Colonic mucosa (tissue), 4 donors: ENCODE results near the gene C6orf52. TPM values are rescaled to one million over a fixed set of nuclear protein-coding genes. Genes with fewer than 3 reads are reported as not detected.

Experiments
- DNase-seq: peaks from one replicate; pipeline ENCODE4 v3.0.0-alpha.2; 2020
- H3K27ac ChIP-seq: fragments of 200-600 bp; one replicate; pipeline ENCODE4 v1.8.0; 2021
- H3K27me3 ChIP-seq: fragments of 200-600 bp; one replicate; pipeline ENCODE4 v1.8.0; 2021
- H3K36me3 ChIP-seq: fragments of 200-600 bp; one replicate; pipeline ENCODE4 v1.8.0; 2021
- H3K4me1 ChIP-seq: fragments of 200-600 bp; one replicate; pipeline ENCODE4 v1.8.0; 2021; ENCODE audit warnings: mild to moderate bottlenecking
- H3K4me3 ChIP-seq: fragments of 200-600 bp; one replicate; pipeline ENCODE4 v1.8.0; 2021
- H3K9ac ChIP-seq, 2 donors: one replicate each; pipeline ENCODE4 v1.7.0; 2013; ENCODE audit warnings: control low read depth in 2 of 2, low read depth in 2 of 2, low read length in 2 of 2
- H3K9me3 ChIP-seq: fragments of 200-600 bp; one replicate; pipeline ENCODE4 v1.8.0; 2021
- CTCF ChIP-seq: fragments of 200-600 bp; IDR thresholded peaks from one replicate; pipeline ENCODE4 v1.8.0; 2022; ENCODE audit warnings: antibody characterized with exemption, mild to moderate bottlenecking
- intact Hi-C: fragments of 100-400 bp; cut with DNase I; formaldehyde crosslinking; loops from one replicate; pipeline ENCODE4 v1.14.1; 2022
- total RNA-seq, 2 donors: library from RNA; stranded (reverse); fragmentation: NEBNext Ultra II Directional in 1 of 2; extraction: Animal tissue kit (Norgen Biotek cat#: 25700) in 1 of 2; gene quantifications; one replicate each; pipeline ENCODE4 v1.2.1, GENCODE V29; 2021
- donor health status: healthy.
- donor health status: DM: no; HTN: no; CAD: no.
- donor health status: DM: no; HTN: no; CAD: no.

Gene C6orf52
- total RNA-seq, 2 donors from 2014 or later, result 0.69 to 0.99 TPM

GRCh38 chr6:10626154-10626741, 68.2 kb downstream of the C6orf52 start:
- no peak for TF ChIP-seq CTCF
- H3K36me3 ChIP-seq, result no peaks in the 10 kb centered on the region
- no peaks in the 10 kb centered on the region for H3K4me1 ChIP-seq
- H3K9me3 ChIP-seq, result no peaks in the 10 kb centered on the region
- intact Hi-C loops, result no loop called here
- H3K27ac ChIP-seq, result no peak overlapping the region
- no peaks in the 10 kb centered on the region for H3K27me3 ChIP-seq
- no peak overlapping the region for H3K4me3 ChIP-seq
- no peak overlapping the region for H3K9ac ChIP-seq
- no peak for DNase-seq

GRCh38 chr6:10624836-10625235, 69.6 kb downstream of the C6orf52 start:
- H3K27ac ChIP-seq, result no peak overlapping the region
- intact Hi-C loops, result no loop called here
- H3K9ac ChIP-seq, result no peak overlapping the region
- H3K36me3 ChIP-seq, result no peaks in the 10 kb centered on the region
- no peaks in the 10 kb centered on the region for H3K27me3 ChIP-seq
- no peak for TF ChIP-seq CTCF
- H3K9me3 ChIP-seq, result no peaks in the 10 kb centered on the region
- no peak overlapping the region for H3K4me3 ChIP-seq
- no peaks in the 10 kb centered on the region for H3K4me1 ChIP-seq
- DNase-seq, result no peak

- Histone ChIP-seq H3K27ac (no peak overlapping the region), H3K4me3 (no peak overlapping the region), H3K9me3 (no peaks in the 10 kb centered on the region), H3K4me1 (no peaks in the 10 kb centered on the region), H3K9ac (no peak overlapping the region), H3K27me3 (no peaks in the 10 kb centered on the region), H3K36me3 (no peaks in the 10 kb centered on the region)
- TF ChIP-seq CTCF, result no peak
- intact Hi-C loops, result no loop called here
- no peak for DNase-seq
Observed at GRCh38 chr6:10621847-10622246, 72.6 kb downstream of the C6orf52 start.

Other genes with a start within 250 kb of the C6orf52 start
- gene GCNT2, start 173.3 kb downstream of the C6orf52 start, total RNA-seq, result 1 to 10 TPM; 9.8 to 9.9 TPM
- 10 to 100 TPM in 1 of 2 donors, 1 to 10 TPM in 1; 6.6 to 16.3 TPM for gene PAK1IP1, start 356 bp upstream of the C6orf52 start, total RNA-seq
- 10 to 100 TPM; 63.4 to 86.8 TPM for gene TMEM14C, start 28.5 kb upstream of the C6orf52 start, total RNA-seq
- 10 to 100 TPM; 58.7 to 73.3 TPM for gene TMEM14B, start 53.2 kb upstream of the C6orf52 start, total RNA-seq
- not detected for gene MAK, start 143.9 kb upstream of the C6orf52 start, total RNA-seq
- not detected for gene GCM2, start 187.4 kb upstream of the C6orf52 start, total RNA-seq
- under 1 TPM in 1 of 2 donors, not detected in 1; 0.11 TPM for gene SYCP2L, start 192.4 kb upstream of the C6orf52 start, total RNA-seq